Heart left ventricle (tissue), 16 donors: ENCODE data around the gene ITGA6. TPM values are rescaled to one million over a fixed set of nuclear protein-coding genes. Genes with fewer than 3 reads are reported as not detected.

Experiments used
- ATAC-seq, 4 donors: fragments of 200-7000 bp; cut with Tn5 transposase; one replicate each; pipeline ENCODE4 v1.9.1; 2020 to 2022; ENCODE audit warnings: moderate library complexity in 4 of 4, mild to moderate bottlenecking in 3 of 4, moderate number of reproducible peaks in 1 of 4
- DNase-seq, 5 donors: peaks; one replicate each; pipeline ENCODE4 v3.0.0-alpha.2; 2020
- H3K27ac ChIP-seq, 12 donors: fragments of 200-600 bp; sonication (generic) in 4 of 12; one replicate each; pipeline versions ENCODE4 v1.5.0 to v1.8.0; 2016 to 2022; ENCODE audit warnings: mild to moderate bottlenecking in 2 of 12
- H3K27me3 ChIP-seq, 9 donors: fragments of 200-600 bp; sonication (generic) in 2 of 9; one replicate each; pipeline versions ENCODE4 v1.5.1 to v1.8.0; 2016 to 2022; ENCODE audit warnings: mild to moderate bottlenecking in 3 of 9
- H3K36me3 ChIP-seq, 9 donors: fragments of 200-600 bp; sonication (generic) in 2 of 9; one replicate each; pipeline versions ENCODE4 v1.5.0 to v1.8.0; 2018 to 2022; ENCODE audit warnings: mild to moderate bottlenecking in 2 of 9
- H3K4me1 ChIP-seq, 12 donors: fragments of 200-600 bp; sonication (generic) in 4 of 12; one replicate each; pipeline versions ENCODE4 v1.5.0 to v1.8.0; 2016 to 2022; ENCODE audit warnings: mild to moderate bottlenecking in 3 of 12
- H3K4me3 ChIP-seq, 12 donors: fragments of 200-600 bp; sonication (generic) in 4 of 12; one replicate each; pipeline versions ENCODE4 v1.5.0 to v1.8.0; 2017 to 2022; ENCODE audit warnings: mild to moderate bottlenecking in 9 of 12, moderate library complexity in 4 of 12
- H3K9me3 ChIP-seq, 12 donors: fragments of 200-600 bp; sonication (generic) in 4 of 12; one replicate each; pipeline versions ENCODE4 v1.5.0 to v1.8.0; 2016 to 2022; ENCODE audit warnings: mild to moderate bottlenecking in 1 of 12
- POLR2A ChIP-seq, 2 donors: fragments of 450-650 bp; IDR thresholded peaks; one replicate each; pipeline ENCODE4 v1.6.1; 2017; ENCODE audit warnings: antibody characterized with exemption in 2 of 2, mild to moderate bottlenecking in 2 of 2, moderate library complexity in 2 of 2
- WGBS, 4 donors: extraction: QIAGEN DNeasy Blood & Tissue Kit in 2 of 4; methylation state at CpG; one replicate each; pipeline versions ENCODE4 v1.1.5 to v1.1.7; 2013 to 2018; 5-methylcytosine and 5-hydroxymethylcytosine counted together
- intact Hi-C, 10 donors: fragments of 100-400 bp; cut with DNase I; formaldehyde crosslinking; loops; one replicate each; pipeline versions ENCODE4 v1.11.1 to v1.14.2; 2022
- polyA plus RNA-seq, 2 donors: library from polyadenylated mRNA; stranded (reverse); fragments of 200-250 nt; gene quantifications; one replicate each; pipeline ENCODE4 v1.2.3, GENCODE V29; 2013
- total RNA-seq, 9 donors: library from RNA; depleted of rRNA in 2 of 9; stranded (reverse); fragments of >200 nt in 2 of 9; fragmentation: NEBNext Ultra II Directional in 3 of 9; extraction: Animal tissue kit (Norgen Biotek cat#: 25700) in 3 of 9; gene quantifications; one replicate each; pipeline versions ENCODE4 v1.1.0 to v1.2.4, GENCODE V29; 2016 to 2023
- TF ChIP-seq, protein P1 (sequence below), 12 donors: fragments of 200-600 bp; sonication (generic) in 4 of 12; IDR thresholded peaks; one replicate each; pipeline versions ENCODE4 v1.5.0 to v1.8.0; 2018 to 2022; ENCODE audit warnings: antibody characterized with exemption in 12 of 12, mild to moderate bottlenecking in 5 of 12
- donor health status: ischemic (EF 13 %, LVEDD 7.1; RV severe dilation, severe dysfunction).
- donor health status: healthy with polysubstance abuse.
- donor health status: DM: no; HTN: yes; CAD: no.
- donor health status: DM: no; HTN: no; CAD: no.
- donor health status: ischemic (EF 25% LVEDD 6.9; RV normal size, moderate dysfunction).
- donor health status: ischemic (EF 25% LVEDD 5.7; RV mildly dilated, moderate dysfunction).
- donor health status: healthy.
- donor health status: DM: yes; HTN: yes; CAD: no.
- donor health status: ischemic (EF 35%, LVEDD 5.7; RV mildly dilated, moderate dysfunction).
- donor health status: nonischemic (EF 11% LVEDD 7.7; RV severe dilation, severe dysfunction).
- donor health status: DM: yes; HTN: yes; CAD: no.
- donor health status: PGD.
- donor health status: ischemic (EF 29% LVEDD 5.4; RV normal size, mild dysfunction).
- donor health status: nonischemic (EF 23%, LVEDD 6.1; RV moderate dilation, normal function).

Gene ITGA6
- total and polyA plus RNA-seq, 11 donors, result 11.8 to 84.8 (median 50.6) TPM

DNA sequence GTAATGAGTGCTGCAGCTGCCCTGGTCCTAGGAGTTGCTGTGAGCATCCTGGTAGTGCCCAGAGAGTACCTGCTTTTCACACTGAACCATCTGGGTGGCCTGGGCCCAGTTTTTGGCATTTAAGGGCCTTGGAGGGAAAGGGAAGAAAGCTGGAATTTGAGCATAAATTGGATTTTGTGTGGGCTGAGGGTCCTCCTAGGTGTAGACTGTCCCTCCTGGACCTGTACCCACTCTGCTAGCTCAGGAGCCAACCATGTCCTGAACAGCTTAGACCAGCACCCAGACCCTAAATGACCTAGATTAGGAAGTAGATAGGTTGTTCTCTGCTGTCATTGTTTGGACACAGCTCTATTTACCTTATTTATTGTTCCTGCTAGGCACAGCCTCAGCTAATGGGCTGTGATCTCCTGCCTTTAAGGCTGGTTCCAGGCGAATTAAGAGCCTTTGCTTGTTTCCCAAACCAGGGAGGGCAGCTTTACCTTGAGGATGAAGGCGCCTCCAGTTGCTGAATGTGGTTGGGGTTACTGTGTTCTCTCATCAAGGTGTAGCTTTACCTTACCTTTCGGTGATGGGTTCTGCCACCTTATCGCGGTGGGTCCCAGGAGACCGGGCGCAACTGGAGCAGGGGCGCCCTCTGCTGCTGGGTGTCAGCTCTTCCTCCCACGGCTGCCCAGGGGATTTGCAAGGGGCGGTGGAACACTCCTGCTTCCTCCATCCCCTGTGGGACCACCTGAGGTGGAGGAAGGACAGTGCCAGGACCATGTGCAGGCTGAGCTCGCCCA, 34.4 kb downstream of the ITGA6 start:
- H3K27ac ChIP-seq, result peak overlapping the region in 8 of 12 donors; percentile 2 to 78 (median 24)
- intact Hi-C loops, result loop anchor here in 9 of 10 donors (1.0 to 10.0 kb wide), 9 partner anchors 31 to 757 kb away; partner anchors contain the start of gene ITGA6 (in 6 of the 9)
- H3K4me1 ChIP-seq, result peaks cover 3 to 66% (median 34%) of the 10 kb centered on the region in 12 donors
- peaks cover 0 to 9% (median 0%) of the 10 kb centered on the region in 9 donors for H3K36me3 ChIP-seq
- peaks cover 0 to 4% (median 0%) of the 10 kb centered on the region in 9 donors for H3K27me3 ChIP-seq
- WGBS, 4 donors, result 16 to 20% (median 18%) methylated on average over 11 of the region's 11 CpGs
- peak overlapping the region in 2 of 12 donors; percentile 2 to 9 for H3K4me3 ChIP-seq
- TF ChIP-seq POLR2A (IDR thresholded peaks at IDR 0.05), result no peak
- TF ChIP-seq, protein P1, sequence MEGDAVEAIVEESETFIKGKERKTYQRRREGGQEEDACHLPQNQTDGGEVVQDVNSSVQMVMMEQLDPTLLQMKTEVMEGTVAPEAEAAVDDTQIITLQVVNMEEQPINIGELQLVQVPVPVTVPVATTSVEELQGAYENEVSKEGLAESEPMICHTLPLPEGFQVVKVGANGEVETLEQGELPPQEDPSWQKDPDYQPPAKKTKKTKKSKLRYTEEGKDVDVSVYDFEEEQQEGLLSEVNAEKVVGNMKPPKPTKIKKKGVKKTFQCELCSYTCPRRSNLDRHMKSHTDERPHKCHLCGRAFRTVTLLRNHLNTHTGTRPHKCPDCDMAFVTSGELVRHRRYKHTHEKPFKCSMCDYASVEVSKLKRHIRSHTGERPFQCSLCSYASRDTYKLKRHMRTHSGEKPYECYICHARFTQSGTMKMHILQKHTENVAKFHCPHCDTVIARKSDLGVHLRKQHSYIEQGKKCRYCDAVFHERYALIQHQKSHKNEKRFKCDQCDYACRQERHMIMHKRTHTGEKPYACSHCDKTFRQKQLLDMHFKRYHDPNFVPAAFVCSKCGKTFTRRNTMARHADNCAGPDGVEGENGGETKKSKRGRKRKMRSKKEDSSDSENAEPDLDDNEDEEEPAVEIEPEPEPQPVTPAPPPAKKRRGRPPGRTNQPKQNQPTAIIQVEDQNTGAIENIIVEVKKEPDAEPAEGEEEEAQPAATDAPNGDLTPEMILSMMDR (IDR thresholded peaks at IDR 0.05), result peak; percentile 62 to 86 (median 76)
- peak; percentile 52 to 79 (median 57) for DNase-seq
- no peaks in the 10 kb centered on the region for H3K9me3 ChIP-seq
- ATAC-seq, result peak; percentile 69 to 80 (median 74)

DNA sequence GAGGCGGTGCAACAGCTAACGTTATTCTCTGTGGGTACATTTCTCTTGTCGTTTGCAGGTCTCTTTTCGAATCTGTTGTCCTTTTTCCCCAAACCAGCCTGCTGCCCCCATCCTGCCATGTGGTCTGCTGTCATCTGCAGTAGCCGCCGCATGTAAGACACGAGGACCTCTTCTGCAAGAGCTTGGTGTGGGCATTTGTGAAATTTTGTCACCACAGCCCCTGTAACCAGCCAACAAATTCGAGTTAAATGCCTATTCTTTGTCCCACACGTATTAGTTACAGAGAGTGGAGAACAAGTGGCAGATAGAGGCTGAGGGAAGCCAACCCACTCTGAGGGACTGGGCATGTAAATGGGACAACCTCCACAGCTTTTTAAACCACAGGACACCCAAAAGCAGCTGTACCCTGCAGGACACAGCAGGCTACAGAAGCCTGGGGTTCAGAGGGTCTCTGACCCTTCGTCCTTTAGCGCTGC, 35.0 kb downstream of the ITGA6 start:
- DNase-seq, result no peak
- intact Hi-C loops, result loop anchor here in 9 of 10 donors (1.0 to 10.0 kb wide), 9 partner anchors 32 to 758 kb away; partner anchors contain the start of gene ITGA6 (in 6 of the 9)
- Histone ChIP-seq H3K4me3 (peak overlapping the region in 1 of 12 donors; percentile 16), H3K36me3 (peaks cover 0 to 15% (median 0%) of the 10 kb centered on the region in 9 donors), H3K9me3 (no peaks in the 10 kb centered on the region), H3K27me3 (peaks cover 0 to 4% (median 0%) of the 10 kb centered on the region in 9 donors), H3K27ac (peak overlapping the region in 9 of 12 donors; percentile 2 to 78 (median 36)), H3K4me1 (peaks cover 3 to 66% (median 34%) of the 10 kb centered on the region in 12 donors)
- TF ChIP-seq, protein P1 (IDR thresholded peaks at IDR 0.05), result peak in 1 of 12 donors; percentile 4
- no peak for TF ChIP-seq POLR2A (IDR thresholded peaks at IDR 0.05)
- ATAC-seq, result no peak
- WGBS, 4 donors, result 45 to 52% (median 49%) methylated on average over 11 of the region's 11 CpGs

DNA sequence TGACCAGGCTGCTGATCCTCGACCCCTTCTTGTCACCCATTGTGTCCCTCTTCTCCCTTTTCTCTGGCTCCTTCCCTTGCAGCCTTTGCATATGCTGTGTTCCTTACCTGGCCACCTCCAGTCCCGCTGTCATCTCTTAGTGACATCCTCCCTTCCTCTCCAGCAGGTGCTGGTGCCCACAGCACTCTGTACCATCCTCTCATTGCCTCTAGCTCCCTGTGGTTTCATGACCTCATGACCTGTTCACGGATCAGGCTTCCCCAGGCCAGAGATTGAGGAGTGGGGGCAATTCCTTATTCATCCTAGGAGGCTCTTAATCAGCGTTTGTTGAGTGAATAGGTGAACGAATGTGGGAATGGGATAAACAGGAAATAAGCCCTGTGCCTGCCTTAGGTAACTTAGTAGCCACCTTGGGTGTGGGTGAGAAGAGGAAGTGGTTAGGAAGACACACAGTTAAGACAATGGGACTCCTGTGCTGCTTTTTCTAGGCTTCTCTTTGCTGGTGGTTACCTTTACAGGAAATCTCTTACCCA, 35.5 kb downstream of the ITGA6 start:
- intact Hi-C loops, result loop anchor here in 9 of 10 donors (1.0 to 10.0 kb wide), 9 partner anchors 32 to 758 kb away; partner anchors contain the start of gene ITGA6 (in 6 of the 9)
- peak overlapping the region in 9 of 12 donors; percentile 2 to 78 (median 36) for H3K27ac ChIP-seq
- no peak for TF ChIP-seq POLR2A (IDR thresholded peaks at IDR 0.05)
- TF ChIP-seq, protein P1 (IDR thresholded peaks at IDR 0.05), result no peak
- DNase-seq (no peak), ATAC-seq (peak in 2 of 4 donors; percentile 45 to 48)
- peaks cover 3 to 66% (median 34%) of the 10 kb centered on the region in 12 donors for H3K4me1 ChIP-seq
- H3K36me3 ChIP-seq, result peaks cover 0 to 20% (median 0%) of the 10 kb centered on the region in 9 donors
- H3K4me3 ChIP-seq, result peak overlapping the region in 1 of 12 donors; percentile 16
- H3K27me3 ChIP-seq, result peaks cover 0 to 4% (median 0%) of the 10 kb centered on the region in 9 donors
- no peaks in the 10 kb centered on the region for H3K9me3 ChIP-seq
- 58 to 68% (median 60%) methylated on average over 5 of the region's 5 CpGs for WGBS, 4 donors
